SK-N-SH treated with all-trans-retinoic acid at 6 μM for 48 hours (cell line): Measurements from ENCODE around the gene SMIM41.

Experiments used
- ARNTL ChIP-seq: fragments of 450-650 bp; formaldehyde crosslinking; IDR thresholded peaks from 2 replicates; pipeline ENCODE4 v1.5.0; 2020; ENCODE audit warnings: low read depth, mild to moderate bottlenecking, moderate library complexity, borderline replicate concordance
- OSR1 ChIP-seq: fragments of 250-450 bp; sonication (Bioruptor Pico); IDR thresholded peaks from 2 replicates; pipeline ENCODE4 v1.8.0; 2022; ENCODE audit warnings: moderate library complexity, mild to moderate bottlenecking, inconsistent platforms
- SNAI2 ChIP-seq: fragments of 250-450 bp; sonication (Bioruptor Pico); IDR thresholded peaks from 2 replicates; pipeline ENCODE4 v1.5.0; 2020; ENCODE audit warnings: mild to moderate bottlenecking, moderate library complexity
- ZNF565 ChIP-seq: fragments of 450-650 bp; formaldehyde crosslinking; conservative IDR thresholded peaks from 2 replicates; pipeline ENCODE4 v1.5.0; 2020; ENCODE audit warnings: low read depth, mild to moderate bottlenecking, moderate library complexity

GRCh38 chr12:52056801-52057637, 22.5 kb upstream of the SMIM41 start:
- TF ChIP-seq SNAI2 (CRISPR knock-in tag) (no peak), ARNTL (no peak), ZNF565 (CRISPR knock-in tag) (no peak), OSR1 (CRISPR knock-in tag) (no peak)
